CD14-positive monocyte (primary cell): ENCODE data around the gene TTC32. TPM values are rescaled to one million over a fixed set of nuclear protein-coding genes. Genes with fewer than 3 reads are reported as not detected.

Experiments used
- DNase-seq, 3 donors: peaks; one replicate each; pipeline ENCODE4 v3.0.0-alpha.2; 2011 to 2022
- H2AFZ ChIP-seq: 2 replicates; pipeline ENCODE4 v1.6.0; 2012; ENCODE audit warnings: mild to moderate bottlenecking, low read depth, low read length, inconsistent platforms; ENCODE audit not compliant: insufficient read depth, poor library complexity, severe bottlenecking
- H3K27ac ChIP-seq, 2 donors: 1 replicate in 1 of 2; 2 replicates in 1 of 2; pipeline ENCODE4 v1.5.1; 2012 to 2013; ENCODE audit warnings: low read length in 2 of 2, control low read depth in 1 of 2, inconsistent platforms in 1 of 2, low read depth in 1 of 2, mild to moderate bottlenecking in 1 of 2
- H3K27me3 ChIP-seq, 2 donors: one replicate each; pipeline versions ENCODE4 v1.6.0 to v1.6.1; 2011 to 2013; ENCODE audit warnings: low read length in 2 of 2; ENCODE audit not compliant: control insufficient read depth in 2 of 2, insufficient read depth in 2 of 2
- H3K36me3 ChIP-seq, 2 donors: replicated peaks in 1 of 2; 1 replicate in 1 of 2; 2 replicates in 1 of 2; pipeline versions ENCODE4 v1.5.1 to v1.6.1; 2012 to 2013; ENCODE audit warnings: low read length in 2 of 2, control low read depth in 1 of 2, inconsistent platforms in 1 of 2, mild to moderate bottlenecking in 1 of 2; ENCODE audit not compliant: insufficient read depth in 2 of 2, control insufficient read depth in 1 of 2
- H3K4me1 ChIP-seq, 2 donors: 1 replicate in 1 of 2; 2 replicates in 1 of 2; pipeline versions ENCODE4 v1.5.1 to v1.6.1; 2012 to 2013; ENCODE audit warnings: low read length in 2 of 2, control low read depth in 1 of 2, inconsistent platforms in 1 of 2, mild to moderate bottlenecking in 1 of 2, moderate library complexity in 1 of 2; ENCODE audit not compliant: insufficient read depth in 2 of 2, control insufficient read depth in 1 of 2
- H3K4me2 ChIP-seq: replicated peaks from 2 replicates; pipeline ENCODE3; 2012; ENCODE audit warnings: low read length, moderate library complexity, mild to moderate bottlenecking; ENCODE audit not compliant: poor library complexity, severe bottlenecking; ENCODE audit errors: extremely low read depth
- H3K4me3 ChIP-seq, 3 experiments: fragments of 200-600 bp in 1 of 3; sonication (generic) in 1 of 3; replicated peaks in 1 of 3; 1 replicate in 2 of 3; 2 replicates in 1 of 3; pipeline ENCODE4 v1.5.1; 2011 to 2013; ENCODE audit warnings: low read length in 3 of 3, mild to moderate bottlenecking in 3 of 3, control low read depth in 2 of 3, low read depth in 2 of 3, inconsistent platforms in 1 of 3, moderate library complexity in 1 of 3
- H3K79me2 ChIP-seq: 2 replicates; pipeline ENCODE4 v1.6.0; 2012; ENCODE audit warnings: mild to moderate bottlenecking, control low read depth, inconsistent platforms, low read length, moderate library complexity; ENCODE audit not compliant: insufficient read depth
- H3K9ac ChIP-seq: 2 replicates; pipeline ENCODE4 v1.6.0; 2017; ENCODE audit warnings: low read length, mild to moderate bottlenecking; ENCODE audit not compliant: insufficient read depth, poor library complexity, severe bottlenecking
- H3K9me3 ChIP-seq, 2 donors: replicated peaks in 1 of 2; 1 replicate in 1 of 2; 2 replicates in 1 of 2; pipeline versions ENCODE4 v1.5.1 to v1.6.1; 2012 to 2013; ENCODE audit warnings: low read length in 2 of 2, control low read depth in 1 of 2; ENCODE audit not compliant: control insufficient read depth in 1 of 2, insufficient read depth in 1 of 2
- H4K20me1 ChIP-seq: 2 replicates; pipeline ENCODE4 v1.6.0; 2012; ENCODE audit warnings: mild to moderate bottlenecking, low read length, control low read depth, moderate library complexity; ENCODE audit not compliant: insufficient read depth
- H3K27ac Mint-ChIP-seq, 7 donors: one replicate each; pipeline ENCODE4 v1.8.0; 2020; ENCODE audit warnings: mild to moderate bottlenecking in 7 of 7, mixed read lengths in 7 of 7, moderate library complexity in 6 of 7, inconsistent platforms in 2 of 7
- H3K27me3 Mint-ChIP-seq, 3 donors: one replicate each; pipeline ENCODE4 v1.8.0; 2021 to 2022; ENCODE audit warnings: low read depth in 3 of 3, mild to moderate bottlenecking in 3 of 3, mixed read lengths in 3 of 3, moderate library complexity in 3 of 3, inconsistent platforms in 1 of 3
- H3K36me3 Mint-ChIP-seq, 2 donors: one replicate each; pipeline ENCODE4 v1.8.0; 2020; ENCODE audit warnings: mixed read lengths in 2 of 2, inconsistent platforms in 1 of 2, mild to moderate bottlenecking in 1 of 2
- H3K4me1 Mint-ChIP-seq: one replicate; pipeline ENCODE4 v1.8.0; 2020; ENCODE audit warnings: mild to moderate bottlenecking, mixed read lengths
- H3K4me3 Mint-ChIP-seq, 2 donors: one replicate each; pipeline ENCODE4 v1.8.0; 2020; ENCODE audit warnings: mild to moderate bottlenecking in 2 of 2, mixed read lengths in 2 of 2, moderate library complexity in 1 of 2
- H3K9me3 Mint-ChIP-seq, 7 donors: one replicate each; pipeline ENCODE4 v1.8.0; 2020 to 2022; ENCODE audit warnings: mixed read lengths in 7 of 7, mild to moderate bottlenecking in 6 of 7, moderate library complexity in 6 of 7, inconsistent platforms in 2 of 7
- CTCF ChIP-seq: fragments of 200-600 bp; IDR thresholded peaks from one replicate; pipeline ENCODE4 v1.8.0; 2022; ENCODE audit warnings: antibody characterized with exemption, mild to moderate bottlenecking
- WGBS: methylation state at CpG from one replicate; pipeline ENCODE4 v1.1.5; 2013; ENCODE audit warnings: missing lambda C conversion rate; ENCODE audit not compliant: insufficient coverage; 5-methylcytosine and 5-hydroxymethylcytosine counted together
- intact Hi-C, 2 donors: fragments of 100-400 bp; cut with micrococcal nuclease; formaldehyde crosslinking; loops; one replicate each; pipeline versions ENCODE4 v1.15.0 to v1.15.1; 2023
- polyA plus RNA-seq, 3 donors: library from polyadenylated mRNA; depleted of rRNA in 1 of 3; unstranded in 2 of 3; stranded (reverse) in 1 of 3; fragments of 300-500 nt in 2 of 3; fragments of >200 nt in 1 of 3; fragmentation: Illumina TruSeq in 2 of 3; gene quantifications; 1 replicate in 2 of 3; 2 replicates in 1 of 3; pipeline ENCODE4 v1.2.3, GENCODE V29; 2012 to 2021

Gene TTC32
- polyA plus RNA-seq, 3 donors, result 17.6 to 27.7 (median 20.1) TPM

GRCh38 chr2:19865151-19865550, 36.6 kb downstream of the TTC32 start:
- Histone ChIP-seq H3K4me1 (peaks cover 16 to 23% of the 10 kb centered on the region in 2 donors), H2AFZ (no peak overlapping the region), H3K9ac (no peak overlapping the region), H3K36me3 (no peaks in the 10 kb centered on the region), H3K79me2 (no peaks in the 10 kb centered on the region), H3K4me3 (no peak overlapping the region), H3K27ac (no peak overlapping the region), H3K4me2 (no peak overlapping the region), H3K9me3 (no peaks in the 10 kb centered on the region), H3K27me3 (peaks cover 0 to 2% of the 10 kb centered on the region in 2 donors), H4K20me1 (no peaks in the 10 kb centered on the region)
- Mint-ChIP-seq H3K27me3 (peaks cover 17 to 26% (median 21%) of the 10 kb centered on the region in 3 donors), H3K4me3 (no peak overlapping the region), H3K9me3 (peaks cover 0 to 2% (median 0%) of the 10 kb centered on the region in 7 donors), H3K36me3 (no peaks in the 10 kb centered on the region), H3K4me1 (peaks cover 23% of the 10 kb centered on the region), H3K27ac (no peak overlapping the region)
- DNase-seq, result no peak
- WGBS, result no CpG with 5 or more reads among the region's 2 CpGs
- intact Hi-C loops, result loop anchor here in 1 of 2 donors (5.0 kb wide), 1 partner anchor 1113 kb away; no protein-coding TSS in a partner anchor
- no peak for TF ChIP-seq CTCF

- 83% methylated on average over 11 of the region's 11 CpGs for WGBS
- H3K4me1 Mint-ChIP-seq, result peaks cover 16% of the 10 kb centered on the region
- intact Hi-C loops, result loop anchor here (5.0 kb wide), 2 partner anchors 1112 to 1477 kb away; no protein-coding TSS in a partner anchor
- Histone ChIP-seq H3K9me3 (no peaks in the 10 kb centered on the region), H4K20me1 (no peaks in the 10 kb centered on the region), H2AFZ (no peak overlapping the region), H3K27me3 (peaks cover 0 to 2% of the 10 kb centered on the region in 2 donors), H3K36me3 (no peaks in the 10 kb centered on the region), H3K4me3 (no peak overlapping the region), H3K4me2 (no peak overlapping the region), H3K9ac (no peak overlapping the region), H3K79me2 (no peaks in the 10 kb centered on the region), H3K27ac (no peak overlapping the region), H3K4me1 (peaks cover 13 to 22% of the 10 kb centered on the region in 2 donors)
- H3K36me3 Mint-ChIP-seq, result no peaks in the 10 kb centered on the region
- H3K4me3 Mint-ChIP-seq, result no peak overlapping the region
- no peak overlapping the region for H3K27ac Mint-ChIP-seq
- no peak for TF ChIP-seq CTCF
- H3K27me3 Mint-ChIP-seq, result peaks cover 14 to 20% (median 19%) of the 10 kb centered on the region in 3 donors
- no peak for DNase-seq
- H3K9me3 Mint-ChIP-seq, result peaks cover 0 to 2% (median 0%) of the 10 kb centered on the region in 7 donors
These were observed 37.4 kb downstream of the TTC32 start for GRCh38 chr2:19864381-19864780.
